GM13976 (cell line): ENCODE results near the gene CDA.

Source experiments
- DNase-seq: peaks from one replicate; pipeline ENCODE4 v3.0.0; 2012; ENCODE audit warnings: low spot score
- in situ Hi-C: fragments of 300-500 bp; cut with MboI; formaldehyde crosslinking; loops from one replicate; pipeline ENCODE4 v1.12.0; 2022; ENCODE audit warnings: low sequenced_read_pairs, mixed read lengths, inconsistent platforms; ENCODE audit not compliant: unreplicated experiment
- TF ChIP-seq, protein P1 (sequence below): IDR thresholded peaks from 2 replicates; pipeline ENCODE4 v1.5.1; 2012; ENCODE audit warnings: borderline replicate concordance, mild to moderate bottlenecking; ENCODE audit not compliant: insufficient read depth; ENCODE audit errors: extremely low read depth, missing control alignments, control extremely low read depth

Gene CDA

DNA sequence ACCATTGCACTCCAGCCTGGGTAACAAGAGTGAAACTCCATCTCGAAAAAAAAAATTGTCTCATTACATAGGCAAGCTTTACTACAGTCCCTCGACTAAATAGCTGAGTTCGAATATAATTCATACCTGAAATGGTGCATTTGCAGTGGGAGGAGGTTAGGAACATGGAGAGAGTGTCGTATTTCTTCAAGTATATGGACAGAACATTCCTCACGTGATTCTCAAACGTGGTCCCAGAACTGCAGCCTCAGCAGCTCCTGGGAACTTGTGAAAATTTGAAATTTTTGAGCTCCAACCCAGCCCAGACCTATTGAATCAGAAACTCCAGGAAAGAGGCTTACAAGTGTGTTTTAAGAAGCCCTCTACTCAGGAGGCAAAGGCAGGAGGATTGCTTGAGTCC, 7.2 kb downstream of the CDA start:
- TF ChIP-seq, protein P1, sequence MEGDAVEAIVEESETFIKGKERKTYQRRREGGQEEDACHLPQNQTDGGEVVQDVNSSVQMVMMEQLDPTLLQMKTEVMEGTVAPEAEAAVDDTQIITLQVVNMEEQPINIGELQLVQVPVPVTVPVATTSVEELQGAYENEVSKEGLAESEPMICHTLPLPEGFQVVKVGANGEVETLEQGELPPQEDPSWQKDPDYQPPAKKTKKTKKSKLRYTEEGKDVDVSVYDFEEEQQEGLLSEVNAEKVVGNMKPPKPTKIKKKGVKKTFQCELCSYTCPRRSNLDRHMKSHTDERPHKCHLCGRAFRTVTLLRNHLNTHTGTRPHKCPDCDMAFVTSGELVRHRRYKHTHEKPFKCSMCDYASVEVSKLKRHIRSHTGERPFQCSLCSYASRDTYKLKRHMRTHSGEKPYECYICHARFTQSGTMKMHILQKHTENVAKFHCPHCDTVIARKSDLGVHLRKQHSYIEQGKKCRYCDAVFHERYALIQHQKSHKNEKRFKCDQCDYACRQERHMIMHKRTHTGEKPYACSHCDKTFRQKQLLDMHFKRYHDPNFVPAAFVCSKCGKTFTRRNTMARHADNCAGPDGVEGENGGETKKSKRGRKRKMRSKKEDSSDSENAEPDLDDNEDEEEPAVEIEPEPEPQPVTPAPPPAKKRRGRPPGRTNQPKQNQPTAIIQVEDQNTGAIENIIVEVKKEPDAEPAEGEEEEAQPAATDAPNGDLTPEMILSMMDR = no peak
- in situ Hi-C loops = no loop called here
- DNase-seq = no peak

DNA sequence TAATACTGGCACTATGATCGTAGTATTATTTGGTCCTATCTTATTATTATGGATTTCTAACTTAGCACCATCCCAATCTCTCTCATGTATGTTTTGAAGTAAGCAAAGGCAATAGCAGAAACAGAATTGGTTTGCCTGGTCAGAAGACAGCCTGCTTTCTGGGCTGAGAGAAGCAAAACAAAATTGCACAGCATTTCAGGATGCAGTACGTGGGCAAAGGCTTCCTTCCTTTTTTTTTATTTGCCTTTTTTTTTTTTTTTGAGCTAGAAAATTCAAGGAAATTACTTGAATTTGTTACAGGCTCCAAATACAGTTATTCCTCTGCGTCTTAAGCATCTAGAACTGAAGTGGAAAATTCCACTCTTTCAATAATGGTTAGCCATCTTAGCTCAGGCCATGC, 8.8 kb downstream of the CDA start:
- no peak for DNase-seq
- in situ Hi-C loops = no loop called here
- TF ChIP-seq, protein P1 = no peak

DNA sequence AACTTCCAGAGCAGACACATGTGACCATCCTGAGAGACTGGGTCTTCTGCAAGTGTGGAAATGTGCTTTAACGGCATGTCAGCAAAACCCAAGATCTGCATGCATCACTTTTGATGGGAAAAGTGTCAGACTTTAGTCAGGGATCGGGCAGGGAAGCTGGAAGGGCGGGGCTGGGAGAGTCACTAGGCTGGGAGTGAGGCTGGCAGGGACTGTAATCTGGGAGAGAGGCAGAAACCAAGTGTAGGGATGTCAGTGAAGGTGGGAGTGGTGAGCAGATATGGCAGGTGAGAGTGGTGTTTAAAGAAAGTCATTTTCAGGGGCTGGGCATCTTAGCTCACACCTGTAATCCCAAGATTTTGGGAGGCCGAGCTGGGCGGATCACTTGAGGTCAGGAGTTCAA, 11.3 kb downstream of the CDA start:
- no peak for DNase-seq
- TF ChIP-seq, protein P1 = no peak
- in situ Hi-C loops = no loop called here

DNA sequence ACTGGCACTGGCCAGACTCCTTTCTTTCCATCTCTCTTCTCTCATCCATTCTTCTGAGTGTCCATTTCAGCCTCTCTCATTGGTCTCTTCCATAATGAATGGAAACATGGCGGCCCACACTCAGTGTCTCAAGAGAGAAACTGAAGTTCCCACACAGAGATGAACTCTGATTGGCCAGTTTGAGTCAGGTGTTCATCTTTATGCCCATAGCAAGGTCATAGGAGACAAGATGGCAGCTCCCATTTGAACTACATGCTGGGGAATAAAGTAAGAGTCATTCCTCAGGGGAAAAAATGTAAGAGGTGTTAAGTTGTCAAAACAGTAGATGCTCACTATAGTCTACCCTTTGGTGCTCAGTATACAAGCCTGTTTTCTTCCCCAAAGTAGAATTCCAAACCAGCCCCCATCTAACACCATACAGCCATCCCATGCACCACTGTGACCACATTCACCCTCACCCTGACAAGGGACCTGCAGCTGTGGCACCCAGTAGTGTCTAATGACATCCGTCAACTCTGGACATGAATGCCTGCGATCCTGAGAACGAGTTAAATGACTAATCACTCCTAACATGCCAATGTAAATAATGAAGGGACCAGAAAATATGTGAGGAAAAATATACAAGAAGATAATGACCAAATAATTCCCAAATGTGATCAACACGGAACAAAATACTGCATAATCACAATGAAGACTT, 12.4 kb downstream of the CDA start:
- DNase-seq = no peak
- in situ Hi-C loops = no loop called here

DNA sequence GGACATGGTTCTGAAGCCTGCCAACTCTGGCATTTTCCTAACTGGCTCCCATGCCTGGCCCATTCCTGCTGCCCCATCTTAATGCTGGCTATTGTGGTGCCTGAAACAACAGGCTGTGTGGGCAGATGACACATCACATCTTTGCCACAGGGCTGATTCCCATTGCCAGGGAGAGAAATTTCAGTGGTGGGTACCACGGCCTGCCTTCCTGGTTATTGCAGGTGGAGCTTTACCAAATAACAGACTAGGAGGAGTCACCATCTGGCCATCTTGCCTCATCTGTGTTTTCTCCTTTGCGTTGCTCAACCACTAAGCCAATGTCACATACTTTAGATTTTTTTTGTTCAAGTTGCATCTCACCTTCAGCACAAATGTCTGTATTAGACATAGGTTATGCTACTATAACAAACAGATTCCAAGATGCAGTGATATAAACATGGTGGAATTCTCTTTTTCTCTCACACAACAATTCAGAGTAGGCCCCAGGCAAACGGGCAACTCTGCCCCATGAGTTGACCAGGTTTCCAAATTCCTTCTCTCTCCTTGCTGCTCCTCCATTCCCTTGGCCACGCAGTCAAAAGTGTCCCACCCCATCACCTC, 14.1 kb downstream of the CDA start:
- in situ Hi-C loops = no loop called here
- TF ChIP-seq, protein P1 = no peak
- DNase-seq = no peak

More for the DNA sequence above, 12.4 kb downstream of the CDA start:
- TF ChIP-seq, protein P1 = no peak

DNA sequence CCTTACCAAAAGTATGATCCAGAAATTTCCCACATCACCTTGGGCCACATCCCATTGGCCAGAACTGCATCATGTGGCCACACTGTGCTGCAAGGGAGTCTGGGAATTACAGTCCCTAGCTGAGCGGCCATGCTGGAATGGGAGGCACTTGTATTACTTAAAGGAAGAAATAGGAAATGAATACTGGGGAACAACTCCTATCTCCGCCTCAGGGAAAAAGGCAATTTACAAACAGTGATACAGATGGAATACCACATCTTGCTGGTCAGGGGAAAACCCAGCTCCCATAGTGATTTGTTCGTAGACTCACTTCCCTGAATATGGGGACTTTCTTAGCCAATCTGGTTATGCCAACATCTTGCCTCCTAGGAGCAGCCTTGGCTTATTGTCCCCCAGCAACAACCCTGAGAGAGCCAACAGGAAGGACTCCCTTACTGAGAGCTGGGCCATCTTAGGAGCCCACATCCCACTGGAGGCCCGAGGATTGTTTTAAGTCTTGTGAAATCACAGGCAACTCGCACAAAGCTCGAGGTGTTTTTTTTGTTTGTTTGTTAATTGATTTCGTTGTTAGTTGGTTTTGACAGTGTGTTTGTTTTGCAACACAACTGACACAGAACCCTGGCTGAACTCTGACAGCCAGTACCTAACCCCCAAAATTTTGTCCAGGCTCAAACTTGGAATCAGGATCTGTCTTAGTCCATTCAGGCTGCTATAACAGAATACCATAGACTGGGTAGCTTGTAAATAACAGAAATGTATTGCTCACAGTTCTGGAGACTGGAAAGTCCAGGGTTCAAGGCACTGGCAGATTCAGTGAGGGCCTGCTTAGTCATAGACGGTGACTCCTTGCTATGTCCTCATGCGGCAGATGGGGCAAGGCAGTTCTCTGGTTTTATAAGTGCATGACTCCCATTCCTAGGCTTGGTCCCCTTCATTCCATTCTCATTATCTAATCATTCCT, 14.9 kb downstream of the CDA start:
- TF ChIP-seq, protein P1 = no peak
- in situ Hi-C loops = no loop called here
- no peak for DNase-seq
